DLD1 (cell line): ENCODE measurements around the gene SLC2A4RG.

Experiments
- in situ Hi-C: cut with HindIII; loops from 2 replicates; pipeline ENCODE4 v1.10.0; 2017; ENCODE audit warnings: low sequenced_read_pairs

SLC2A4RG gene

DNA sequence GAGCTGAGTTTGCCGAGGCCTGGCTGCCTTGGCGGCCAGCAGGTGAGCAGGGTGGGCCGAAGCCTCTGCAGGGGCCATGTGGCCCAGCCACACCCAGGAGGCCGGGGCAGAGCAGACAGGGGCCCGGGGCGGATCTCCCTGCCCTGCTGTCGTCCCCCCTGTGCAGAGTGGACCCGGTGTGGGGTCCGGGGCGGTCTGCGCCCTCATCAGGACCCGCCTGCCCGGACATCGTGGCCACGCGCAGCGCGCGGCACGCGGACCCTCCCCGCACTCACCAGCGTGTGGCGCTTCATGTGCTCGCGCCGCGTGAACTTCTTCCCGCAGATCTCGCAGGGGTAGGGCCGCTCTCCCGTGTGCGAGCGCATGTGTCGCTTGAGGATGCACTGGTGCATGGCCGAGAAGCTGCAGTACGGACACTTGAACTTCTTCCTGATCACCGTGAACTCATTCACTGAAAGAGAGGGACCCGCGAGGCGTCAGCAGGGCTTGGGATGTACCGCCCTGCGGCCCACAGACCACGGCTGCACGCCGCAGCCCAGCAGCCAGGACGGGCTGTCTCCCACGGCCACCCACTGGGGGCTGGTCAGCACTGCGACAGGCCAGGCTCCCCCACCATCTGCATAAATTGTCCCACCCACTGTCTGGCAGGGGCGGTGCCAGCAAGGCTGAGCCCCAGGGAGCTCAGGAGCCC, 13.0 kb downstream of the SLC2A4RG start:
- in situ Hi-C loops: no loop called here

GRCh38 chr20:63753381-63753780, 13.8 kb downstream of the SLC2A4RG start:
- in situ Hi-C loops: no loop called here

DNA sequence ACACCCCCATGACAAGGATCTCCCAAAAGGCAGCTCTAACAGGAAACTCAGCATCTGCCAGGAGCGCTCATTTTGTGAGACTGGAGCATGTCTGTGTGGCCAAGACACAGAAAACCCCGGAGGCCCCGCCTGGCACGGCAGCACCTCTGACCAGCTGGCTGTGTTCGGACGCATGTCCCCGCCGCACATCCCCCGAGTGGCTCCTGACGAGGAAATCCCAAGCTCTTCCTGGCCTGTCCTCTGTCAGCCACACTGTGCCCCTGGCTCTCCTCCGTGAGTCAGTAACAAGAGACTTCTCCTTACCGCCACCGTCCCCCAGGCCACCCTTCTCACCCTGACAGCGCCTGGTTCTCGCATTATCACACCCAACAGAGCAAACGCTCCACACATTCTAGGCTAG, 14.4 kb downstream of the SLC2A4RG start:
- in situ Hi-C loops: no loop called here

- in situ Hi-C loops: no loop called here
These were observed 16.5 kb downstream of the SLC2A4RG start for GRCh38 chr20:63755933-63756647.

DNA sequence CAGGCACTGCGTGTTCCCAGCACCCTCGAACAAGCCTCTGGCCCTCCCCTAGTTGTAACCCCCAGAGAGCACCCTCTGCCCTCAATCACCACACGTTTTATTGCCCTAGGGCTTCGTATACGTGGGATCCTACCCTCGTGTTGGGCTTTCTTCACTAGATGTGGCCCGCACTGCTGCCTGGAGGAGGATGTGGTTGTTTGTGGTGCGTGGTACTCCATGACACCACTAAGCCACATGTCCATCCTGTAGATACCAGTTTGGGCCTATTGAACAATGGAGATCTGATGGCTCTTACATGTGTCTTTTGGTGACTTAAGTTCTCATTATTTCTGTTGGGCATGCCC, 17.0 kb downstream of the SLC2A4RG start:
- in situ Hi-C loops: no loop called here

- in situ Hi-C loops: no loop called here
These were observed 18.6 kb downstream of the SLC2A4RG start for GRCh38 chr20:63758152-63758551.

GRCh38 chr20:63759377-63759901, 19.9 kb downstream of the SLC2A4RG start:
- in situ Hi-C loops: no loop called here

- in situ Hi-C loops: no loop called here
These were observed 25.7 kb downstream of the SLC2A4RG start for GRCh38 chr20:63765082-63765873.

DNA sequence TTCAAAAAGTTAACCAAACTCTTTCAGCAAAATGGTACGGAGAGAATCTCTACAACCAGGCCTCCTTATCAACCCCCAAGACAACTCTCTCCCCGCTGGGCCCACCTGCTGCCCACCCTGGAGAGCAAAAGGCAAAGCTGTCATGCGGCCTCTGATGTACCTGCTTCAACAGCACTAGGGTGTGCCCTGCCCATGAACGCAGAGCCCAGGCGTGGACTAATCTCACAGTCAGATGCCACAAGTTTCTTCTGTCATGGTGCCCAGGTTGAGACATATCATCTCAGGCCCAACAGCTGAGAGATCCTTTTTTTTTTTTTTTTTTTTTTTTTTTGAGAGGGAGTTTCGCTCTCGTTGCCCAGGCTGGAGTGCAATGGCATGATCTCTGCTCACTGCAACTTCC, 26.3 kb downstream of the SLC2A4RG start:
- in situ Hi-C loops: no loop called here

GRCh38 chr20:63766695-63767426, 27.3 kb downstream of the SLC2A4RG start:
- in situ Hi-C loops: no loop called here

GRCh38 chr20:63767456-63767855, 27.9 kb downstream of the SLC2A4RG start:
- in situ Hi-C loops: no loop called here

GRCh38 chr20:63767886-63768285, 28.3 kb downstream of the SLC2A4RG start:
- in situ Hi-C loops: no loop called here

GRCh38 chr20:63768591-63769515, 29.3 kb downstream of the SLC2A4RG start:
- in situ Hi-C loops: no loop called here

- in situ Hi-C loops: no loop called here
These were observed 30.4 kb downstream of the SLC2A4RG start for GRCh38 chr20:63769891-63770474.

- in situ Hi-C loops: no loop called here
These were observed 31.6 kb downstream of the SLC2A4RG start for GRCh38 chr20:63771046-63771707.

GRCh38 chr20:63772781-63773518, 33.4 kb downstream of the SLC2A4RG start:
- in situ Hi-C loops: no loop called here

- in situ Hi-C loops: no loop called here
These were observed 34.1 kb downstream of the SLC2A4RG start for GRCh38 chr20:63773571-63774241.

- in situ Hi-C loops: no loop called here
These were observed 34.7 kb downstream of the SLC2A4RG start for GRCh38 chr20:63774306-63774705.
